HepG2 (cell line): ENCODE results near the gene MTREX. TPM values are rescaled to one million over a fixed set of nuclear protein-coding genes. Genes with fewer than 3 reads are reported as not detected.

Experiments
- ATF6 ChIP-seq: sonication (generic); formaldehyde crosslinking; conservative IDR thresholded peaks from 2 replicates; pipeline ENCODE4 v1.4.0; 2020; ENCODE audit warnings: missing genetic modification reagents
- CERS6 ChIP-seq: sonication (generic); formaldehyde crosslinking; IDR thresholded peaks from 2 replicates; pipeline ENCODE4 v1.5.0; 2020; ENCODE audit warnings: missing genetic modification reagents
- CHCHD3 ChIP-seq: sonication (generic); formaldehyde crosslinking; IDR thresholded peaks from 2 replicates; pipeline ENCODE4 v1.8.0; 2022; ENCODE audit warnings: mild to moderate bottlenecking, missing genetic modification reagents, moderate library complexity
- EED ChIP-seq: sonication (generic); formaldehyde crosslinking; IDR thresholded peaks from 2 replicates; pipeline ENCODE4 v1.5.0; 2020; ENCODE audit warnings: mild to moderate bottlenecking, missing genetic modification reagents
- FIP1L1 ChIP-seq: fragments of 200-400 bp; formaldehyde crosslinking; IDR thresholded peaks from 2 replicates; pipeline ENCODE4 v1.6.1; 2018; ENCODE audit warnings: low read depth, mild to moderate bottlenecking, low read length, moderate library complexity, borderline replicate concordance; ENCODE audit not compliant: insufficient read depth
- FOXJ3 ChIP-seq: sonication (generic); formaldehyde crosslinking; IDR thresholded peaks from 2 replicates; pipeline ENCODE4 v1.4.0; 2020; ENCODE audit warnings: missing genetic modification reagents, mild to moderate bottlenecking, borderline replicate concordance
- GRHL1 ChIP-seq: sonication (generic); formaldehyde crosslinking; conservative IDR thresholded peaks from 2 replicates; pipeline ENCODE4 v1.8.0; 2022; ENCODE audit warnings: missing genetic modification reagents
- NR2F6 ChIP-seq, 2 experiments: IDR thresholded peaks; 2 replicates each; pipeline ENCODE4 v1.6.1; 2016; ENCODE audit warnings: antibody characterized with exemption in 1 of 2, mild to moderate bottlenecking in 1 of 2
- POLR2A ChIP-seq, 2 experiments: IDR thresholded peaks; 2 replicates each; pipeline ENCODE4 v1.6.1; 2011; ENCODE audit warnings: low read depth in 2 of 2, low read length in 2 of 2, mild to moderate bottlenecking in 1 of 2, moderate library complexity in 1 of 2; ENCODE audit not compliant: insufficient read depth in 1 of 2
- SIN3A ChIP-seq: IDR thresholded peaks from 2 replicates; pipeline ENCODE4 v1.6.1; 2011; ENCODE audit warnings: low read depth, mild to moderate bottlenecking, control low read depth, low read length, borderline replicate concordance
- ZNF18 ChIP-seq: sonication (generic); formaldehyde crosslinking; IDR thresholded peaks from 2 replicates; pipeline ENCODE4 v1.8.0; 2022; ENCODE audit warnings: mild to moderate bottlenecking, missing genetic modification reagents; ENCODE audit not compliant: insufficient replicate concordance
- ZNF275 ChIP-seq: sonication (generic); formaldehyde crosslinking; IDR thresholded peaks from 2 replicates; pipeline ENCODE4 v1.8.0; 2022; ENCODE audit warnings: missing genetic modification reagents, mild to moderate bottlenecking, inconsistent platforms, borderline replicate concordance
- ZNF276 ChIP-seq: sonication (generic); formaldehyde crosslinking; IDR thresholded peaks from 2 replicates; pipeline ENCODE4 v1.4.0; 2020; ENCODE audit warnings: mild to moderate bottlenecking, low read depth, missing genetic modification reagents
- ZNF362 ChIP-seq: sonication (generic); formaldehyde crosslinking; IDR thresholded peaks from 2 replicates; pipeline ENCODE4 v1.4.0; 2020; ENCODE audit warnings: missing genetic modification reagents, mild to moderate bottlenecking, borderline replicate concordance
- ZNF383 ChIP-seq: sonication (generic); formaldehyde crosslinking; IDR thresholded peaks from 2 replicates; pipeline ENCODE4 v1.4.0; 2020; ENCODE audit warnings: missing genetic modification reagents, mild to moderate bottlenecking, borderline replicate concordance
- ZNF839 ChIP-seq: sonication (generic); formaldehyde crosslinking; IDR thresholded peaks from 2 replicates; pipeline ENCODE4 v1.4.0; 2020; ENCODE audit warnings: missing genetic modification reagents, mild to moderate bottlenecking, borderline replicate concordance
- polyA plus RNA-seq, 8 experiments: library from polyadenylated mRNA; depleted of rRNA in 3 of 8; stranded (reverse) in 7 of 8; unstranded in 1 of 8; fragments of >200 nt; fragmentation: Illumina TruSeq in 4 of 8; extraction: Trizol in 4 of 8; gene quantifications; 2 replicates each; pipeline versions ENCODE4 v1.2.1 to v1.2.3, GENCODE V29; 2011 to 2016; ENCODE audit warnings: low read depth in 4 of 8, missing spikeins in 1 of 8, mixed read lengths in 1 of 8; ENCODE audit not compliant: insufficient read depth in 1 of 8
- total RNA-seq, 5 experiments: library from RNA; depleted of rRNA; stranded (reverse); fragments of >200 nt; fragmentation: Illumina TruSeq; extraction: Trizol; gene quantifications; 2 replicates each; pipeline ENCODE4 v1.2.3, GENCODE V29; 2016; ENCODE audit warnings: low read depth in 1 of 5

MTREX gene
- total and polyA plus RNA-seq, 2 of the 13 experiments (the other 11 are each of a cell fraction or from before 2014, with no cell fraction given) = 16.4 to 91.5 TPM

GRCh38 chr5:55429613-55430253, 121.9 kb downstream of the MTREX start (continued):
- no peak for TF ChIP-seq ZNF276 (CRISPR knock-in tag)
- TF ChIP-seq CHCHD3 (CRISPR knock-in tag) = no peak
- TF ChIP-seq GRHL1 = no peak
- no peak for TF ChIP-seq ZNF839
- TF ChIP-seq NR2F6 (IDR thresholded peaks at IDR 0.05) = no peak
- no peak for TF ChIP-seq NR2F6 (CRISPR knock-in tag; IDR thresholded peaks at IDR 0.05)
- TF ChIP-seq SIN3A = no peak
- TF ChIP-seq ZNF383 (CRISPR knock-in tag) = no peak
- no peak for TF ChIP-seq ZNF18
- TF ChIP-seq ZNF362 = no peak
- no peak for TF ChIP-seq ATF6 (CRISPR knock-in tag)
- no peak for TF ChIP-seq FOXJ3 (CRISPR knock-in tag)
- no peak for TF ChIP-seq CERS6 (CRISPR knock-in tag)
- TF ChIP-seq ZNF275 (CRISPR knock-in tag) = no peak
- TF ChIP-seq EED (CRISPR knock-in tag) = no peak
- TF ChIP-seq FIP1L1 = no peak
- TF ChIP-seq POLR2A (IDR thresholded peaks at IDR 0.05; ENCODE audit: insufficient read depth in 1 of 2, low read depth in 2 of 2, low read length in 2 of 2) = no peak; a peak in 1 of 4 replicates
